ENCODE data around the gene CASP3.

Gene CASP3

DNA sequence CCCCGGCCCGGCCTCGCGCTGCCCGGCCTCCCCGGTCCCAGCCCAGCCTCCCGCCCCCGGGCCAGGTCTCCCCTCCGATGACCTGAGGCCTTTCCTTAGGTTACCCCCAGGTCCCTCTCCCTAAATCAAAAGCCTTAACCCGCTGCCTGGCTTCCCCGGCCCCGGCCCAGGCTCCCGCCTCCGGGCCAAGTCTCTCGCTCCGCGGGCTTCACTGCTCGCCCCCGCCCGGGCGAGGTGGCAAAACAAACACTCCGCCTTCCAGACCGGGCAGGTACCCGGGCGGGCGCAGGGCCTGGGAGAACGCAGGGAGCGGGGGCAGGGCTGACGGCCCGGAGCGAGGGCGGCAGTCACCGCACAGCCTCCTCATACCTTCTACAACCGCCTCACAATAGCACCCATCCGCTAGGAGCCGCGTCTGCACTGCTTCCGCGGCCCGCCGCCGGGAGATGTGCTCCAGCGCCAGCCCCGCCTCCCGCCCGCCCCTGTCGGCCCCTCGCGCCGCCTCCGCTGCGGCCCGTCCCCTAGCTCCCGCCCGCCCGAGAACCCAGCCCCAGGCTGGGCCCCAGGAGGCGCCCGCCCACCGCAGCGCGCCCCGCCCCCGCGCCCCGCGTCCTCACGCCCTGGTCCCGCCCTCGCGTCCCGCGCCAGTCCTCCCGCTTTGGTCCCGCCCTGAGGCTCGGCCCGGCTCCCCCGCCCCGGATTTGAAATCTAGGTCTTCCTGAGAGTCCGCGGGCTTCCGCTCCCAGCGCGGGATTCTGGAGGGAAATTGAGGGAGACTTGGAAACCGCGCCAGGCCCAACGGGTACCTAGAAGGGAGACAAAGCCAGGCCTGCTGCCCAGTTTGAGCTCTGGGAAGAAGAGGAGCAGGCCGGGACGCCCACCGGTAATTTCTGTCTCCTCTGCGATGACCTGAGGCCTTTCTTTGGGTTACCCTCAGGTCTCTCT is at the start of gene CASP3, which contains the start of gene PRIMPOL:
Gene CASP3, minus strand, starts transcription at position 422 of the 945 bp plus-strand sequence. CDS start 10,994 bp downstream, outside the sequence.
Gene PRIMPOL, plus strand, starts transcription at position 713 of the 945 bp plus-strand sequence. CDS start 7,403 bp downstream, outside the sequence.
- peak; percentile 92 for DNase-seq

DNA sequence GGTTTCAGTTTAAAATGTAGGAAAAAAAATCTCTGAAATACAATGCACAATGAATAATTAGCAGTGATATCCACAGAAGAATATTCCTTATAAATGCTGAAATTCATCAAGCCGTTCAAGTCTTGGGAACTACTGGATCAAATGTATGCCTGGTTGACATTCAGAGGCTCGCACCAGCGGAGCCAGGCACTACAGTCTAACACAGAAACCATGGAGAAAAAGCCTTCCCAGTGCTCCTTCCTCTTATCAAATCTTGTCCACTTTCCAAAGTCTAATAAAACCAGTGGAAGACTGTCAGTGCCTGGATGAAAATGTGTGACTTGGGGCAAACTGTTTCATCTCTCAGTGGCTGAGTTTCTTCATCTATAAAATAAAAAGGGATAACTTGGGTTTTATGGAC is 48.7 kb upstream of the CASP3 start:
- DNase-seq: no peak

DNA sequence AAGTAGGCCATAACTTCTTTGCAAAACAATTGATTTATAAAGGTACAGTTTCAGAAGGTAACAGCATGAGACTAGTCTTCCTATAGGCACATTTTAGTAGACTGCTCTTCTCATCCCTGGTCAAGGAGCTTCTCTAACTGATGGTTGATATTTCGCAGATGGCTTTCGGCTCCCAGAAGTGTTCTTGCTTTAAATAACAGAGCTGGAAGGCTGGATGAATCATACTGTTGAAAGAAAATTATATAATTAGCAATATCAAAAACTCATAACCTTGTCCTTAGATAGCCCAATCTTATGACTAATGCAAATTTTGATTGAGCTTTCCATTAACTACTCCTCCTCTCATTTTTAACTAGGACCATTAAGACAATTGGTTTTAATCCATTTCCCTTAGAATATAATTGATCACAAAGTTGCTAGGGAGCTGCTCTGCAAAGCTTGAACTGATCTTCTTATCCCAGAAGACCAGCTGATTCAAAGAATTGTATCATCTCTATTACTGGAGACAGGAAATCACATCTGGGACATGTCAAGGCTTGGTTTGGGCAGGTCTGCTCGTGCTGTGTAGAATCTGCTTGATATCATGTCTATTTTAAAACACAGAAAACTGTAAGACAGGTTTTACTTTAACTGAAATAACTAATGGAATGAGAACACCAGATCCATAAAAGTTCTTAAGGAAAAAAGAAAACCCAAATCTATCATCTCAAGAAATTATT is 46.1 kb upstream of the CASP3 start:
- DNase-seq: no peak

DNA sequence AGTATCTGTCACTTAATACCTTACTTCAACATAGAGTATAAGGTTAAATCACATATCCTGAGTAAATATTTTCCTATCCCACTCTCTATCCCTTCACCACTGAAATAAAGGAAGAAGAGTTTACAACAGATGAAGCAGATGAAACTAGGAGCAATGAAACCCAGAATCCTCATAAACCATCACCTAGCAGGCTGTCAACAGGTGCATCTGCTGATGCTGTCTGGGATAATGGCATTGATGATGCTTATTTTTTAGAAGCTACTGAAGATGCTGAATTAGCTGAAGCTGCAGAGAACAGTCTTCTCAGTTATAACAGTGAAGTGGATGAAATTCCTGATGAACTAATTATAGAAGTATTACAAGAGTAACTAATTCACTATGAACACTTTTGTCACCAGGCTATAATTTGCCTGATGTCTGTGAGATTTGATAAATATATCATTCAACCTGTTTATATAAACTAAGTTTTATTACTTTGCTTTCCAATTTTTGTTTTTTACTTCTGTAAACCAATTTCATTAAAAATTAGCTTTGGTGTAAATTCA is 45.2 kb upstream of the CASP3 start:
- no peak for DNase-seq

DNA sequence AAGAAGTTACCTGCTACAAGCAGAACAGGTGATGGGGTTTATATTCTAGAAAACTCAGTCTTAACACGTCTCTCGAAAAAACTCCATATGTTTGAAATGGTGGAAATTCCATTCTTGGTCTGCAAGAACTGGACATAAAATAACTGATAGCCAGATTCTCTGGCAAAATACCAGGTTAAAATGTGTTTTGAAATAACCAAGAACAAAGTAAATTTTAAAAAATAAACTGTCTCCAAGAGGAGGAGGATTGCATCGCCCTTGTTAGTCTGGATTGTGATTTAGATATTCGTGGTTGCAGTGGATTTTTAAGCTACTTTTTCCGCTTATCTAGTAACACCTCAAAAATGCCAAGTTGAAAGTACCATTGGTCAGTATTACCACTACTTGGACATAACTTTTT is 43.8 kb upstream of the CASP3 start:
- DNase-seq: no peak

DNA sequence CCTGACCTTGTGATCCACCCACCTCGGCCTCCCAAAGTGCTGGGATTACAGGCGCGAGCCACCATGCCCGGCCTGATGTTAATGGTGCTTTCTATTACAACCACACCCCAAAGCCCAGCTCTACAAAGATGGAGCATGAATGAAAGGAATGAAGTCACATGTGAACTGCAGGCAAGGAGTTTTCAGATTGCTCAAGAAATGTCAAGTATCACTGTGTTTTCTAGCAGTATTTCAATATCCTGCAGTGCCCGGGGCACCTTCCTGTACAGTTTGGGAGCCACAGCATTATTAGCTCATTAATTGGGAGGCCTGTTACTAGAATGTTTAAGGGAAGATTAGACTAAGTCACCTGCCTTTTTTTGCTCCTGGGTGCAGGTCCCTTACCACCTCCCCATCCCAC is 40.4 kb upstream of the CASP3 start:
- no peak for DNase-seq

DNA sequence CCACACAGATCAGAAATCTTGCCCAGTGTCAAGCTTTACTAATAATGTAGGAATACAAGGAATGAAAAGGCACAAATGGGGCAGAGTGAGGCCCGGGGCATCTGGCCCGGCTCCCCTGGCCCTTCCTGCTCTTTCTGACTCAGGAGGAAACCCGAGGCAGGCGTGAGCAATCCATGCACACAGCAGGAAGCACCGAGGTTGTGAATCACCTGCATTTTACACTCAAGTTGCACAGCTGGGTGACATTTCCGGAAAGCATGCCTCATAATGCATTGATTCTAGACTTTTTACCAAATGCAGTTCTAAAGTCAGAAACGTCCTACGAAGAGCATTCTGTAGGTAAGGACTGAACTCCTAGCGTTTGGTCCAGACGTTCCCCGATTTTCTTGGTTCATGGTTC is 39.2 kb upstream of the CASP3 start:
- DNase-seq: no peak

DNA sequence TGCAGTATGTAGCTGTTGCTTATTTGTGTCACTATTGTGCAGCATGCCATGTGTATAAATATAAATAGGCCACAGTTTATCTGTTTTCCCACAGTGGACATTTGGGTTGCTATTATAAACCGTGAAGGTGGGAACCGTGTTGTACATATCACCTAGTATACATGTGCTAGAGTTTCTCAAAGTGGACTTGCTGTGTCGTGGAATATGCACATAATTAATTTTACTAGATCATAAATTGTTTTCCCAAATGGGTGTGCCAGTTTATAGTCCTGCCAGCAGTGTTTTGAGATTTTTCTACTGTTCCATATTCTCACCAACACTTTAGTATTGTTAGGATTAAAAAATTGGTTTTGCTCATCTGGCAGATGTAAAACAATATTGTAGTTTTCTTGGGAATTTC is 38.8 kb upstream of the CASP3 start:
- DNase-seq: no peak

DNA sequence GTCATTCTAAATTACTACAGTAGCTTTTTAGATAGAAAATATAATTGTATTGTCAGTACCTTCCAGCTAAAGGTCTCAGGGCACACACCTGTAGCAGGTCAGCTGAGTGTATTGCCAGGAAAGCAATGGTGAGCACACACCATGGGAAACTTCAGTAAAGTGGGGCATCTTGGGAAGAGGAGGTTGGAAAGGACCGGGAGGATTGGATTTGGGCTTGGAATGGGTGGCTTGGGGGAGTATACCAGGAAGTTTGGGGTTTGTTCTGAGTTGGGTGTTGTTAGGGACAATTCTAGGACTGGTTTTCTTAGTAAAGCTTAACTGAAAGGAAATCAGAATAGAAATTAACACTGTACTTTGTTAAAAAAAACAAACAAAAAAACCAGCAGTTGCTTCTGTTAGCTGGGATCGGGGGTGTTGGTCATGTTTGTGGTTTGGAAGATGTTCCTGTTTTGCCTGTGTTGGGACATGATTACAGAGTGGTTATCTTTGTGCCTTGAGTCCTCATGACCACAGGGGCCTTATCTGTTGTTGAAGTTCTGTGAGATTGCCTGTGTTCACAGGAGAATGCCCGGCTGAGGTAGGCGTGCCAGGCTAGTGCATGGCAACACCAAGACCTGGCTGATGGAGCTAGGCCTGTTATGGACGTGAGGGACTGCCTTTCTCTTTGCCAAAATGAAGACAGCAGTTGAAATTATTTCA is 35.4 kb upstream of the CASP3 start:
- DNase-seq: no peak

DNA sequence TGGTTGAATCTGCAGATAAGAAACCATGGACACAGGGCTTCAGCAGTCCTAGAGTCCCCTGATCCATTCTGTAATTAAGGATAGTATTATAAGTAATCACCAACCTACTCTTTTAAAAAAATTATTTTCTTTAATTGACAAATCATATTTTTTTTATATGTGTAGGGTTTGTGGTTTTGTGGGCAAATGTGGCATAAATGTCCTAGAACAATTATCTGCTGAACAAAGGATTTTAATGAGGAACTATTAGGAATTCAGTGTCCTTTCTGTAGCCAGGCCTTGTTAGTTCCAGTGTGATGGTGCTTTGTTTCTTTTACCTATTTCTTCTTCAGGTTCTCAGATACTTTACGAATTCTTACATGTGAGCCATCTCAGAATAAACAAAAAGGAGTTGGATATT is 32.7 kb upstream of the CASP3 start:
- DNase-seq: no peak

DNA sequence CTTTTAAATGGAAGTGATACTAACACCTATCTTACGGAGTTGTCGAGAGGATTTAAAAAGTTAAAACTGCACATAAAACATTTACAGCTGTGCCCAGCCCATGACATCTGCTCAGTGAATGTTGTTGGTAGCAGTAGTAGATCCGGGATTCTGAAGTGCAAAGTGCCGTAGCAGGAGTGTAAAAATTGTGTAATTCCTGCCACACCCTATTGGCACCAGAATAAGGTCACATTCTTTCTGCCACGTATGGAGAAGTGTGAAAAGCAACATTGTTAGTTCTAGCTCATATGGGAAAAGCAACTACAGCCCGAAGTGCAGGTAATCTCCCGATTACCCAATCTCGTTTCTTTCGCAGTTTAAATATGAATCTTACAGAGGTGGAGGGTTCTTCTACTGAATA is 31.5 kb upstream of the CASP3 start:
- DNase-seq: no peak

DNA sequence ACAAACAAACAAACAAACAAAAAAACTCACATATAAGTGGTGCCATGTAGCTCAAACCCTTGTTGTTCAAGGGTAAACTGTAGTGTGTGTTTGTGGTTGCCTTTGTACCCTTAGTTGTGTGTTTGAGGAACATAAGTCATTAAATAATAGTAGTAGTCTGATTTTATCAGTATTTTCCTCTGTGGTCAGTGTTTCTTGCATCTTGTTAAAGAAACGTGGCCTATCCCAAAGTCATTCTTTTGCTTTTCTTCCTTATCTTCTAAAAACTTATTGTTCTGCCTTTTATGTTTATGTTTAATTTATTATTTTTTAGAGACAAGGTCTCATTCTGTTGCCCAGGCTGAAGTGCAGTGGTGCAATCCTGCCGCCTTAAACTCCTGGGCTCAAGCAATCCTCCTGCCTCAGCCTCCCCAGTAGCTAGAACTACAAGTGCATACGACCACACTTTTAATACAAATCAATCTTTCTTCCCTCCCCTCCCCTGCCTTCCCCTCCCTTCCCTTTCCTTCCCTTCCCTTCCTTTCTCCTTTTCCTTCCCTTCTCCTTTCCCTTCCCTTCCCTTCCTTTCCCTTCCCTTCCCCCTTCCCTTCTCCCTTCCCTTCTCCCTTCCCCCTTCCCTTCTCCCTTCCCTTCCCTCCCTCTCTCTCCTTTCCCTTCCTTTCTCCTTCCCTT is 26.7 kb upstream of the CASP3 start:
- no peak for DNase-seq

DNA sequence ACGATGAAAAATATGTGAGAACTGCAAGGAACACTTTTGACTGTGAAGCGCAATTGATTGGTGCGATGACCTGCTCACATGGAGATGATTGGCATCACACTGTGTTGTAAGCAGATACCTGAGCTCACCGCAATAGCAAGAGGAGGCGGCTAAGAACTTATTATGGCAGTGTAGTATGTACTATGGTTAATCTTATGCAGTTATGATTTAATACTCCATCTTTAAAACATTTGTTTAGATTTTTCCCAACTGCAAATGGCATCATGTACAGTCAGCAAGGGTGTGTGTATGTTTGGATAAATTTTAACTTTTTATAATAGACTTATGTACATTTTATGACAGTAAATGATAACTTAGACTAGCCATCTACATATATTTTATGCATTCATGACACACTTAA is 25.8 kb upstream of the CASP3 start:
- no peak for DNase-seq

DNA sequence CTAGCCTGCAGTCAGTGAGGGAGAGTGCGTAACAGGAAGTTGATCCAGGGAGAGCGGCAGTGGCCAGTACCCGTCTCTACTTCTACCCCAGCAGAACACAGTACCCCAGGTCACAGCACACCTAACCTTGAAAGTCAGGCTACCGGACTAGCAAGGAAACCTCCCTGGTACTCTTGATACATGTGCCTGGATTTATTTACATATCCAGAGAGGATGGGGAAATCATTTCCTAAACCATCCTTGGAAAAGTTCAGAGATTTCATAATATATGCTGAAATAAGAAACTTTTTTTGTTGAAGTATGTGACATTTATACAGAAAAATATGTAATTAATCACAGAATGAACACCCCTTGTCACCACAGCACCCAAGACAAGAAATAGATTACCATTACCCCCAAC is 24.8 kb upstream of the CASP3 start:
- DNase-seq: no peak

DNA sequence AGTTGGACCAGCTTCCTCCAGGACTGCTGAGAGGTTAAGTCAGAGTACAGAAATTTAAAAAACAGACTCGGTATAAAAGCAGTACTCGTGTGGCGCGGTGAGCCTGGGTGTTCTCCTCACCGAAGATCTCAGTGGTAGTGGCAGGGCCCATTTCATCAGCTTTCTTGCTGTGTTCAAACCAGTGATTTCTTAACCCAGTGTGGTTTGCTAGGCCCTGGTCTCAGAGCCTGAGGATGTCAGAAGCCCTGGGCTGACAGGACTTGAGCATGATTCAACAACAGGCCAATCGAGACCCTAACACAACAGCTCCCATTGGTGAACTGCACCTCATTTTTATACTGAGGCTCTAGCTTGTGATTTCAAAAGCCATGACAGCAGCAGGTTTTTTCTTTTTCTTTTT is 23.5 kb upstream of the CASP3 start:
- no peak for DNase-seq

DNA sequence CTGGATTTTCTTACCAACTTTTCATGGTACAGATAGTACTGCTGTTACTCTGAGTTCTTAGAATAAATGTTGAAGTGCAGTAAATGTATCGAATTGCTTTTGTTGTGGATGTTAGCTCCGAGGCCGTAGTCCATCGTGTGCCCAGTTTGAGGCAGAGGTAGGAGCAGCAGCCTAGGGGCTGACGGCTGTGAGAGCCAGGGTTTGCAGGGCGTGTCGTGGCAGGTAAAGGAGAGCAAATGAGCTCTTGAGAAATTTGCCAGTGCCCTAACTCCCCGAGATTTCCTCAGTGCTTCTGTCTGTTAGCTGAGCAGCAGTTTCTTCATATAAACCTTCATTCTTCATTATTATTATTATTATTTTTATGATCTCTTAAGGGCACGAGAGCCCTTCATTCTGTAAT is 21.9 kb upstream of the CASP3 start:
- no peak for DNase-seq

DNA sequence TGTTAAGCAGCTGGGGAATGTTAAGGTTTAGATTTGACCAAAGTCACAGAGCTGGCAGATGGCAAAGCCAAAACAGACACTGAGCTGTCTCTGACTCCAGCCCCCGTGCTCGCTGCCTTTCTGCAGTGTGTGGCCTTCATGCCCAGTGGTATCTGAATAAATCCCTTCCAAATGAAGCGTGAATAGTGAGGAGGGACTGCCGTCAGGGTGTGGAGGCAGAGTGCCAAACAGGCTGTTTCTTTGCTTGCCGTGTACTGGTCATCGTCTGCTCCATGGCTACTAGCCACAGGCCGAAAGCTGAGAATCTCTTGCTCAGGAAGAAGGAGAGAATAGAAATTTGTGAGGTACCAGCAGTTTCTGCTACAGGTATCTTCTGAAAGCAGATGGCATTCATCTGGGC is 20.0 kb upstream of the CASP3 start:
- no peak for DNase-seq

DNA sequence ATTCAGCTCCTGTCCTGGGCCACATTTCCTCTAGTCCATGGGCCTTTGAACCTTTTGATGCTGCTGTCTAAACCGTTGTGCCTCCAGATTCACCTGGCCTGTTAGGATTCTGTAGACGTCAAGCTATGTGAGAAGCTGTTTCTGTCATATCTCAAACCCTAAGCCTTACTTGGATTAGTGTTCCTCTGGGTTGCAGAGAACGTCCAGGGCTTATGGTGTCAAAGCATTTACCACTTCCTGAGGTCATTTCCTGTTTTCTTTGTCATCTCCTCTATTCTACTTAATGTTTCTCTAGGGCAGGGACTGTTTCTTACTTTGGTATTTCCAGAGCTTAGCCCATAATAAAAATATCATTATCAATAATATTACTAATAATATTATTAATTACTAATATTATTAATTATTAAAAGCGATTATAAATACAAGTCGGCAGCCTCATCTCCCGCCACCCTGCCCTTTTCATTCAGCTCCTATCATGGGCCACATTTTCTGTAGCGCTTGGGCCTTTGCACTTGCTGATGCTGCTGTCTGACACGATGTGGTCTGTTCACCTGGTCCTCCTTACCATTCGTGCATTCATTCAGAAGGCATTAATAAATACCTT is 19.4 kb upstream of the CASP3 start:
- DNase-seq: no peak

DNA sequence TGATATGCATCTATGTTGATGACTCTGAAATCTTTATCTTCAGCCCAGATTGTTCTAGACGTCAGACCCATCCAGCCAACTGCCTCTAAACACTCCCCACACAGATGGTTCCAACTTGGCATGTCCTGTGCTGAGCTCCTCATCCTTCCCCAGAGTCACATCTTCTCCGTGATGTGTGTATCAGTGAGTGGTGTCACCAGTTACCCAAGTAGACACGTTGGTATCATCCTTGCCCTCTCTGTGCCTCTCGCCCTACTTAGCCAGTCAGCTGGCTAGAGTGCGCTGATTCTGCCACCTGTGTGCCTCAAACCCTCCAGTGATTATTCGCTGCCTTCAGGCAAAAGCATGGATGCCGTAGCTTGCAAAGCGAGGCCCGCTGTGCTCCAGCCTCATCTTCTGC is 18.8 kb upstream of the CASP3 start:
- no peak for DNase-seq

DNA sequence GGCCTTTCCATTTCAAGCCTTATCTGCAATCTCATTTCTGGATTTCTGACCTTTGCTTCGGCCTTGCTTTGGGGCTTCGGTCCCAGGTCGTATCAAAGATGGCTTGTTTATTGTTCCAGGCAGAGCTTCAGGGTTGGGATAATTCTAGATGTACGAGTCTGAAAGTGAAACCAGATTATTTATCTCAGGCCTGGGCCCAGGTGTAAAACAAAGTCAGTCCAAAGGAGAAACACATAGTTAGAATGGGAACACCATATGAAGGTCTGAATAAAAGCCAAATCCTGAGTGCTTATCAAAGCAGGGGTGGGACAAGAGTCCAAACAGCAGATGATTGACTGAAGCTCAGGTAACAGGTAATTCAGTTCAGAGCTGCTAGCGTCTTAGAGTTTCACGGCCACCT is 17.4 kb upstream of the CASP3 start:
- DNase-seq: no peak

DNA sequence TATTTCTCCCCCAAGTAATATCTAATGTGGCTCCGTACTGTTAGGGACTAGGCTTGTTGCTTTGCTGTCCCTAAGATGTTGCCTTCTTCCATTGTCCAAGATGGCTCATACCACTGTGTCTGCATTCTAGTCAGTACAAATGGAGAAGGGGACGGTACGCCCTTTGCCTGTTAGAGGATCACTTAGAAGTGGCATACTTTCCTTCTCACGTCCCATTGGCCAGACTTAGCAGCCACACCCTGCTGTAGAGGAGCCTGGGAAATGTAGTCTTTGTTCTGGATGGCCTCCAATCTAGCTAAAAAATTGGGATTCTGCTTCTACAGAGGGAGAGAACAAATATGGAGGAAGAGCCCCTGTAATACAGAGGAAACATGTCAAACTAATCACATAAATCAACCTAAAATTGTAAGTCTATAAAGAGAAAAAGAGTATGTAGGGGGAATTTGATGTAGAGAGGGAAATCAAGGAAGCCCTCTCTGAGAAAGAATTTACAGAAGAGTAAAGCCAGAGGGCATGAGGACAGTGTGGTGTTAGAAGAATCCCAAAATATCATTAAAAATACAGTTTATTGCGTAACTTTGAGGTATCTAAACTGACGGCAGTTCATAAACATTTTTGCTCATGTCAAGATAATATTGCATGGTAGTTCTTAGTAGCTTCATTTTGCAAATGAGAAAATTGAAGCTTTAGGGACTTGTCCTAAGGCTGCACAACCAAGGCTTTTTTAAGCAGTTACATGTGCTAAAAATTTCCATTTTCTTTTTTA is 15.4 kb upstream of the CASP3 start:
- no peak for DNase-seq
